NCI-H187 treated with DMSO at 0.1 percent for 48 hours (cell line): ENCODE measurements around the gene GPR62.
"Not testable (repeated sequence)": the region's sequence is repeated elsewhere in the genome, so short reads cannot be mapped to it uniquely, and the experiment has no call there.

Experiments
- DNase-seq: peaks from one replicate; lab custom pipeline; 2025; lab: John Stamatoyannopoulos, UW

The GPR62 gene, protein sequence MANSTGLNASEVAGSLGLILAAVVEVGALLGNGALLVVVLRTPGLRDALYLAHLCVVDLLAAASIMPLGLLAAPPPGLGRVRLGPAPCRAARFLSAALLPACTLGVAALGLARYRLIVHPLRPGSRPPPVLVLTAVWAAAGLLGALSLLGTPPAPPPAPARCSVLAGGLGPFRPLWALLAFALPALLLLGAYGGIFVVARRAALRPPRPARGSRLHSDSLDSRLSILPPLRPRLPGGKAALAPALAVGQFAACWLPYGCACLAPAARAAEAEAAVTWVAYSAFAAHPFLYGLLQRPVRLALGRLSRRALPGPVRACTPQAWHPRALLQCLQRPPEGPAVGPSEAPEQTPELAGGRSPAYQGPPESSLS

GRCh38 chr3:51955175-51955892, at the start of gene GPR62:
TSS of gene GPR62 (plus strand) at chr3:51955381. CDS start at chr3:51955653, 272 bp downstream.
- no peak for DNase-seq

GRCh38 chr3:51908026-51908425, 47.2 kb upstream of the GPR62 start:
- no peak for DNase-seq

DNA sequence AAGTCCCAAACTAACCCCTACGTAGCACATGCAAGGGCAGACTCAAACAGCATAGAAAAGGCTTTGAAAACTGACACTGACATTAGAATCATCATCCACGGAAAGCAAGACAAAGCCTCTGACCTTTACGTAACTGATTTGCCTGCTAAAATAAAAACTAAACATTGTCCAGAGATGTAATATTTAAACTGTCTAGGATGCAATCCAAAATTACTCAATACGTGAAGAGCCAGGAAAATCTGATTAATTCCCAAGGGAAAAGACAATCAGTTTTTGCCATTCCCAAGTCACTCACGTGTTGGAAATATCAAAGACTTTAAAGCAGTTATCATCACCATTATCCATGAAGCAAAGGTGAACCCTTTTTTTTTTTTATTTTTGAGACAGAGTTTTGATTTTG, 38.8 kb upstream of the GPR62 start:
- no peak for DNase-seq

- DNase-seq = no peak
Observed at GRCh38 chr3:51921081-51921578, 34.1 kb upstream of the GPR62 start.

DNA sequence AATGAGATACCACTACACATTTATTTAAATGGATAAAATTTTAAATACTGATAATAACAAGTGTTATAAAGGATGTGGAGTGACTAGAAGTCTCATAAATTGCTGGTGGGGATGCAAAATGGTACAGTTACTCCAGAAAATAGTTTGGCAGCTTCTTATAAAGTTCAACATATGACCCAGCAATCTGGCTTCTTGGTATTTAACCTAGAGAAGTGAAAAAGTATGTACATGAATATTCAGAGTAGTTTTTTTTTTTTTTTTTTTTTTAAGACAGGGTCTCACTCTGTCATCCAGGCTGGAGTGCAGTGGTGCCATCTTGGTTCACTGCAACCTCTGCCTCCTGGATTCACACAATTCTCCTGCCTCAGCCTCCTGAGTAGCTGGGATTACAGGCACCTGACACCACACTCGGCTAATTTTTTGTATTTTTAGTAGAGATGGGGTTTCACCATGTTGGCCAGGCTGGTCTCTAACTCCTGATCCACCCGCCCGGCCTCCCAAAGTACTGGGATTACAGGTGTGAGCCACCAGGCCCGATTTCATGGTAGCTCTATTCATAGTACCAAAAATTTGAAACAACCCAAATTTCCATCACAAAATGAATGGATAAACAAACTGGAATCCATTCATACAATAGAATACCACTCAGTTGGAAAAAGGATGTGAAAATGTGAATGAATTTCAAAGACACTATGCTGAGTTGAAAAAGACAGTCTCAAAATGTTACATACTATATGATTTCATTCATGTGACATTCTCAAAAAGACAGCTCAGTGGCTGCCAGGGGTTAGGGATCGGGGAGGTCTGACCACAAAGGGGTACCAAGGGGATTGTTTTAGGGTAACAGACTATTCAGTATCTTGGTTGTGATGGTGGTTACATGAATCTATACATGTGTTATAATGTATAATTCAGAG, 27.9 kb upstream of the GPR62 start:
- no peak for DNase-seq

DNA sequence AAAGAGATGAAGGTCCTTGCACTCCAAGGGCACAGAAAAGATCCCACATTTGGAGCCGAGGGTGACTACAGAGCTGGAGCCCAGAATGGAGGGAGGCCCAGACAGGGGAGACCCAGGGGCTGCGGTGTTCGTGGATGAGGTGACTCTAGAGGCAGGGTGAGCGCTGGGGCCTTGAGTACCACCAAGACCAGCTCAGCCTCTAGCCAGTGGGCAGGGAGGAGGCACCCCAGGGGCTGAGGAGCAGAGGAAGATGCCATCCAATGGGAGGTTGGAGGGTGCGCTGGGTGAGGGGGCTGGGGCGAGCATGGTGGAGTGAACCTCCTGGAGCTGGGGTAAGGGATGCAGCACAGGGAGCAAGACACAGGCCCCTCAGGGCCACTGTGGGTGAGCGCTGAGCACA, 26.7 kb upstream of the GPR62 start:
- DNase-seq = no peak

DNA sequence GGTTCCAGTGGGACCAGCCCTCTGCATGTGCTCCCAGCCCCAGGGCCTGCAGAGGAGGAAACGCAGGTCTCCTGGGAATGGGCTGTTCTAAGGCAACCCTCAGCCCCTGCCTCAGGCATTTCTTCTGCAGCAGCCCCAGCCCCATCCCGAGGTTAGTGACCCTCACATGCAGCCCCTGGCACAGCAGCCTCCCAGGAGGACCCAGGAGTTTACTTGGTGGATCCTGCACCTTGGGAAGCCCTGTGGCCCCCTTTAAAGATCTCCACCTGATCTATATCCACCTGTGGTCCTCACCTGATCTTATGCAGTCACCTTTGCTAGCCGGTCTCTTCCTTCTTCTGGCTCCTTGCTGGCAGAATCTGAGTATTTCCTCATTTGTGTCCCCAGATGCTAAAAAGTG, 26.2 kb upstream of the GPR62 start:
- not testable (repeated sequence) for DNase-seq

GRCh38 chr3:51929420-51930003, 25.7 kb upstream of the GPR62 start:
- DNase-seq = no peak

DNA sequence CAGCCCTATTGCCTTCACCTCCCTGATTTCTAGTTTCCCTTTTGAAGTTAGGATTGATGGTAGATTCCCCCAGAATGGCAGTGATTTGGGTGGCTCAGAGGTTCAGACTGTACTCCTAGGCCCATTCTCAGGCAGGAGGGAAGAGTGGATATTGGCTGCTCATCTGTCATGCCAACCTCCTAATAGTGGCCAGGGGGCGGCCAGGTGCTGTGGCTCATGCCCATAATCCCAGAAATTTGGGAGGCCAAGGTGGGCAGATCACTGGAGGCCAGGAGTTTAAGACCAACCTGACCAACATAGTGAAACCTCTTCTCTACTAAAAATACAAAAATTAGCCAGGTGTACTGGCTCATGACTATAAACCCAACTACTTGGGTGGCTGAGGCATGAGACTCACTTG, 24.7 kb upstream of the GPR62 start:
- DNase-seq = no peak

GRCh38 chr3:51931756-51932155, 23.4 kb upstream of the GPR62 start:
- no peak for DNase-seq

GRCh38 chr3:51932471-51933370, 22.5 kb upstream of the GPR62 start:
- DNase-seq = no peak

DNA sequence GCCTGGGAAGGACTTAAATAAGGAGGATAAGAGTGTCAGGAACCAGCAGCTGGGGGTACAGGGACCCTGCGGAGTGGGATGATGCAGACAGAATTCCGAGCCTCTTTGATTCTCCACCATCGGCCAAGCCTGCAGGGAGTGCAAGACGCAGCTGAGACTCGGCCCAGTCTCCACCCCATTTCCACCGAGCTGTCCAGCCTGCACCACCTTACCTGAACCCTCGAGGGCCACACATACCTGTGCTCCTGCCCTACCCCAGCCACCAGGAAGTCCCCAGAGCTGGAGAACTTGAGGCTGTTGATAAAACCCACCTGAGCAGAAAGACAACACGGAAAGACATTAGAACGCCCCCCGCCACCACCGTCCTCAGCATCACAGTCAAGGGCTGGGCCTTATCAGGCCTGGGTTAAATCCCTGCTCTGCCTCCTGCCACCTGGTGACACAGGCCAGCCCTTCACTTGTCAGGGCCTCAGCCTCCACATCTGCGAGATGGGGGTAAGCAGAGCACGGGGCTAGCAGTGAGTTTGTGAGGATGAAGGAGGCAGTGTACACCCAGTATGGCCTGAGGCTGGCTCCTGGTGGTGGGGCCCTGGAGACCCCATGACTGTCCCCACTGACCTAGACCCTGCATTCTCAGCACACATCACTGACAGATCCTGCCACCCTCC, 21.6 kb upstream of the GPR62 start:
- no peak for DNase-seq

GRCh38 chr3:51934139-51934850, 20.9 kb upstream of the GPR62 start:
- DNase-seq = no peak

DNA sequence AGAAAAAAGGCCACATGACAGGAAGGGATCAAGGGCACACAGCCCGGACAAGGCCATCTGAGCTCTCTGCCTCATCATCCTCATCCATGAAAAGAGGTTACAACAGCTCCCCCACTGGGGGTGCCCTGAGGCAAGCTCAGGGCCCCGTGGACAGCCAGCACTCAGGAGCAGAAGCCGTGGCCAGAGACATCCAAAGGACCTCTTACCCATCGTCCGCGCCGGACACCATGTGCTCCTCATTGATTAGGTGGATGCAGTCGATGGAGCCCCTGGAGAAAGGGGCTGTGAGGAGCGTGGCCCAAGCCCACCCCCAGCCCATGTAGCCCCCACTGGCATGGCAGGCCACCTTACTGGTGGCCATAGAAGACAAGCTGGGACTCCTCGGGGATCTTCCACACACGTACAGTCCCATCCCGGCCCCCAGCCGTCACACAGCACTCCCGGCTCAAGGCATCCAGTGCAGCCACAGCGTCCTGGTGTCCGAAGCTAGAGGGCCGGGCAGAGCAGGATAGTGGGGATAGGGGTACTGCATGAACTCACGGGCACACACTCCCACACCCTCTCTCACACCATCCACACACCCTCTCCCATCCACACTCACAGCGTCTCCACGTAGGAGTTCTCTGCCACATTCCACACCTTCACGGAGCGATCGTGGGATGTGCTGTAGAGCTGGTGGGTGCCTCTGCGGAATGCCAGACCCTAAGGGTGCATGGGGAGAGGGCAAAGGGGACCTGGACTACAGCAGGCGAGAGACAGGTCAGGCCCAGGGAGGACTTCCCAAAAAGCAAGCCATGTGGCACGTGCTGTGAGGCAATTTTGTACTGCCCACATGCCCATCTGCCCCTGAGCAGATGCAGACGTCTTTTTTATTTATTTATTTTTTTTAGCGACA, 19.9 kb upstream of the GPR62 start:
- no peak for DNase-seq

- no peak for DNase-seq
Observed at GRCh38 chr3:51935886-51936755, 19.1 kb upstream of the GPR62 start.

GRCh38 chr3:51937014-51937413, 18.2 kb upstream of the GPR62 start:
- DNase-seq = no peak

GRCh38 chr3:51937611-51938450, 17.4 kb upstream of the GPR62 start:
- DNase-seq = no peak
